Measurements from ENCODE around the gene PON3.

DNA sequence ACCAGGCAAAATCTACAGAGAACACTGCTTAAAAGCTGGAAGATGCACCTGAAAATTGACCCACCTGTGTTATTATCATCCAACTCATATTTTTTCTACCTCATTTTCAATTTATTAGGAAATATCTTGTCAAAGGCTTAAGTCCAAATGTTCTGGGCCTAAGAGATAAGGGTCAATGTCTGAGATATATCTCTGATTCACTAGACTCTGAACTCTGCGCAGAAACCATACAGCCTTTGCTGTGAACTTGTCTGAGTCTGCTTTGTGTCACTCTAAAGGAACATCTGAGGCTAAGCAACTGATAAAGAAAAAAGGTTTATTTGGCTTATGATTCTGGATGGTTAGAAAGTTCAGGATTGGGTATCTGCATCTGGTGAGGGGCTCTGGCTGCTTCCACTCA is 75.5 kb downstream of the PON3 start:
- TF ChIP-seq POLR2A (IDR thresholded peaks at IDR 0.05; ENCODE audit: low read depth, low read length) = no peak
- TF ChIP-seq, protein P1, sequence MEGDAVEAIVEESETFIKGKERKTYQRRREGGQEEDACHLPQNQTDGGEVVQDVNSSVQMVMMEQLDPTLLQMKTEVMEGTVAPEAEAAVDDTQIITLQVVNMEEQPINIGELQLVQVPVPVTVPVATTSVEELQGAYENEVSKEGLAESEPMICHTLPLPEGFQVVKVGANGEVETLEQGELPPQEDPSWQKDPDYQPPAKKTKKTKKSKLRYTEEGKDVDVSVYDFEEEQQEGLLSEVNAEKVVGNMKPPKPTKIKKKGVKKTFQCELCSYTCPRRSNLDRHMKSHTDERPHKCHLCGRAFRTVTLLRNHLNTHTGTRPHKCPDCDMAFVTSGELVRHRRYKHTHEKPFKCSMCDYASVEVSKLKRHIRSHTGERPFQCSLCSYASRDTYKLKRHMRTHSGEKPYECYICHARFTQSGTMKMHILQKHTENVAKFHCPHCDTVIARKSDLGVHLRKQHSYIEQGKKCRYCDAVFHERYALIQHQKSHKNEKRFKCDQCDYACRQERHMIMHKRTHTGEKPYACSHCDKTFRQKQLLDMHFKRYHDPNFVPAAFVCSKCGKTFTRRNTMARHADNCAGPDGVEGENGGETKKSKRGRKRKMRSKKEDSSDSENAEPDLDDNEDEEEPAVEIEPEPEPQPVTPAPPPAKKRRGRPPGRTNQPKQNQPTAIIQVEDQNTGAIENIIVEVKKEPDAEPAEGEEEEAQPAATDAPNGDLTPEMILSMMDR (conservative IDR thresholded peaks at IDR 0.05; ENCODE audit: low read depth, low read length) = no peak
- TF ChIP-seq, protein P2, sequence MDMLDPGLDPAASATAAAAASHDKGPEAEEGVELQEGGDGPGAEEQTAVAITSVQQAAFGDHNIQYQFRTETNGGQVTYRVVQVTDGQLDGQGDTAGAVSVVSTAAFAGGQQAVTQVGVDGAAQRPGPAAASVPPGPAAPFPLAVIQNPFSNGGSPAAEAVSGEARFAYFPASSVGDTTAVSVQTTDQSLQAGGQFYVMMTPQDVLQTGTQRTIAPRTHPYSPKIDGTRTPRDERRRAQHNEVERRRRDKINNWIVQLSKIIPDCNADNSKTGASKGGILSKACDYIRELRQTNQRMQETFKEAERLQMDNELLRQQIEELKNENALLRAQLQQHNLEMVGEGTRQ (IDR thresholded peaks at IDR 0.05; ENCODE audit: low read depth, low read length) = no peak
- TF ChIP-seq RFX5 (IDR thresholded peaks at IDR 0.05; ENCODE audit: low read depth, low read length) = no peak
- no peak for TF ChIP-seq RAD21 (IDR thresholded peaks at IDR 0.05; ENCODE audit: low read length)
- TF ChIP-seq MAFK (IDR thresholded peaks at IDR 0.05; ENCODE audit: low read depth, low read length) = no peak
- TF ChIP-seq CEBPB (IDR thresholded peaks at IDR 0.05; ENCODE audit: low read depth, low read length) = no peak
- no peak for TF ChIP-seq BHLHE40 (IDR thresholded peaks at IDR 0.05; ENCODE audit: low read depth, low read length)
- no peak for TF ChIP-seq SMC3 (IDR thresholded peaks at IDR 0.05; ENCODE audit: low read depth, low read length)
- no peak for TF ChIP-seq MAZ (IDR thresholded peaks at IDR 0.05; ENCODE audit: borderline replicate concordance, low read depth, low read length)
- no peak for TF ChIP-seq RCOR1 (IDR thresholded peaks at IDR 0.05; ENCODE audit: insufficient replicate concordance, low read length)

Data from IMR-90 (cell line).